Pancreas (tissue), 10 donors: ENCODE data around the gene CORO1C. TPM values are rescaled to one million over a fixed set of nuclear protein-coding genes. Genes with fewer than 3 reads are reported as not detected.
A peak's percentile ranks its signal among the peaks of the same experiment; 100 is the strongest.

Experiments
- ATAC-seq, 4 donors: fragments of 200-7000 bp; cut with Tn5 transposase; one replicate each; pipeline versions ENCODE4 v1.8.0 to v1.9.1; 2020; ENCODE audit warnings: mild to moderate bottlenecking in 4 of 4, moderate library complexity in 4 of 4
- DNase-seq, 6 donors: peaks; one replicate each; pipeline ENCODE4 v3.0.0-alpha.2; 2020
- FAIRE-seq: peaks from 2 replicates; lab custom pipeline; 2012; peaks lifted over from hg19 to GRCh38; lab: Jason Lieb, UNC
- H3K27ac ChIP-seq, 4 donors: fragments of 200-600 bp; sonication (generic); 1 replicate in 3 of 4; 2 replicates in 1 of 4; pipeline versions ENCODE4 v1.5.0 to v1.8.0; 2020
- H3K27me3 ChIP-seq, 4 donors: fragments of 200-600 bp; one replicate each; pipeline ENCODE4 v1.8.0; 2021
- H3K36me3 ChIP-seq, 3 donors: fragments of 200-600 bp; sonication (generic) in 1 of 3; one replicate each; pipeline versions ENCODE4 v1.5.0 to v1.8.0; 2020 to 2021
- H3K4me1 ChIP-seq, 3 donors: fragments of 200-600 bp; one replicate each; pipeline ENCODE4 v1.8.0; 2021
- H3K4me3 ChIP-seq, 4 donors: fragments of 200-600 bp; sonication (generic) in 2 of 4; one replicate each; pipeline versions ENCODE4 v1.5.0 to v1.8.0; 2020 to 2021
- H3K9me3 ChIP-seq, 4 donors: fragments of 200-600 bp; one replicate each; pipeline ENCODE4 v1.8.0; 2021
- CTCF ChIP-seq, 4 donors: fragments of 200-600 bp; sonication (generic) in 3 of 4; IDR thresholded peaks; one replicate each; pipeline versions ENCODE4 v1.5.0 to v1.8.0; 2021; ENCODE audit warnings: antibody characterized with exemption in 4 of 4
- WGBS, 2 donors: extraction: QIAGEN DNeasy Blood & Tissue Kit; methylation state at CpG; one replicate each; pipeline ENCODE4 v1.1.7; 2013; 5-methylcytosine and 5-hydroxymethylcytosine counted together
- intact Hi-C, 3 donors: fragments of 100-400 bp; cut with DNase I; formaldehyde crosslinking; loops; one replicate each; pipeline versions ENCODE4 v1.11.1 to v1.14.2; 2022
- polyA plus RNA-seq, 2 donors: library from polyadenylated mRNA; stranded (reverse); fragments of 200-250 nt; gene quantifications; one replicate each; pipeline ENCODE4 v1.2.3, GENCODE V29; 2013
- total RNA-seq, 6 donors: library from RNA; stranded (reverse); fragmentation: NEBNext Ultra II Directional in 4 of 6; extraction: Animal tissue kit (Norgen Biotek cat#: 25700) in 4 of 6; gene quantifications; one replicate each; pipeline versions ENCODE4 v1.2.1 to v1.2.4, GENCODE V29; 2021 to 2023
- donor health status: healthy with polysubstance abuse.
- donor health status: DM: no; HTN: no; CAD: no; lungs with moderate emphysema.
- donor health status: DM: no; HTN: no; CAD: no.
- donor health status: control.
- donor health status: control.
- donor health status: Bipolar disorder and iron deficiency.
- donor health status: DM: yes; HTN: yes; CAD: no.
- donor health status: DM: no; HTN: no; CAD: no.
- donor health status: DM: no; HTN: no; CAD: no.
- donor health status: DM: yes; HTN: yes; CAD: no.

Gene CORO1C
- total and polyA plus RNA-seq, 8 donors: 9.9 to 62.3 (median 15.4) TPM

GRCh38 chr12:108693751-108694150 lies 37.6 kb downstream of the CORO1C start:
- H3K4me1 ChIP-seq: peaks cover 22 to 28% (median 28%) of the 10 kb centered on the region in 3 donors
- no peaks in the 10 kb centered on the region for H3K27me3 ChIP-seq
- no peak overlapping the region for H3K27ac ChIP-seq
- intact Hi-C loops: no loop called here
- no peaks in the 10 kb centered on the region for H3K9me3 ChIP-seq
- no peak for TF ChIP-seq CTCF (IDR thresholded peaks at IDR 0.05)
- H3K36me3 ChIP-seq: no peaks in the 10 kb centered on the region
- no peak for FAIRE-seq
- WGBS, 2 donors: 91 to 97% methylated on average over 6 of the region's 6 CpGs
- ATAC-seq: no peak
- DNase-seq: no peak
- H3K4me3 ChIP-seq: no peak overlapping the region

- peaks cover 23 to 28% (median 28%) of the 10 kb centered on the region in 3 donors for H3K4me1 ChIP-seq
- H3K27ac ChIP-seq: no peak overlapping the region
- 88 to 95% methylated on average over 6 of the region's 6 CpGs for WGBS, 2 donors
Measured at GRCh38 chr12:108693186-108693730, 38.1 kb downstream of the CORO1C start.

DNA sequence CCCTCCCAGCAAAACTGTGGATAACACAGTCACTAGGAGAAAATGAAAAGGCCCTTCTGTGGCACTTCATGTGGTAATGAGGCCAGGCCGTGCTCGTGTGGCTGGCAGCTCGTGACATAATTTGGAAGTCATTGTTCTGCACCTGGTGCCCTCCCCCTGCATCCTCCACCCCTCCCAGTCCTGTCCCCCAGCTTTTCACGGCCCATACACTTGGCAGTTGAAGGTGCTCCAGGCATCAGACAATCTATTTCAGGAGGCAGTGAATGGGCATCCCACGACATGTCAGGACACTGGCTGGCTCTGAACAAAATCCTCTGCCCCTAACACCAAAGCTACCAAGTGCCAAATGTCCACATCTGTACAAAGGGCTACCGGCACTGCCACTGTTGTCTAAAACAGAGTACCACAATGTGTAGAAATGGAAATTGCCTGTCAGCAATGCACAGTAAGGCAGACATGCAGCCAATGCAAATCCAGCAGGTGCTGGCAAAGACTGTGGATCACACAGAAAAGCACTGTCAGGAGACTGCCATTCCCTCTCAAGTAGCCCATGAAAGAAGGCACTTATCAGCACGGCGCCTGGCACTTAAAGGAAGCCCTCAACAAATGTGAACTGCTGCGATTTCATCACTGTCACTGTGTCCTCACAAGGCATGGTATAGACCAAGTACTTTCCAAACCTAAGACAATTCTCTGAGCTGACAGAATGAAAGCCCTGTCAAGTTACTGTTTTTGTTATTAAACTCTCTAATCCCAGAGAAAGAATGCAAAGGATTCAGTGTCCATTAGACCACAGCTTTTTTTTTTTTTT lies 39.1 kb downstream of the CORO1C start:
- 56 to 61% methylated on average over 9 of the region's 9 CpGs for WGBS, 2 donors
- DNase-seq (peak in 2 of 6 donors; percentile 12 to 14), ATAC-seq (peak in 1 of 4 donors; percentile 8), FAIRE-seq (no peak)
- no peak overlapping the region for H3K4me3 ChIP-seq
- no peaks in the 10 kb centered on the region for H3K9me3 ChIP-seq
- H3K4me1 ChIP-seq: peaks cover 23 to 28% (median 28%) of the 10 kb centered on the region in 3 donors
- TF ChIP-seq CTCF (IDR thresholded peaks at IDR 0.05): no peak
- H3K27me3 ChIP-seq: no peaks in the 10 kb centered on the region
- intact Hi-C loops: no loop called here
- H3K27ac ChIP-seq: peak overlapping the region in 3 of 4 donors; percentile 24 to 63 (median 57)
- H3K36me3 ChIP-seq: no peaks in the 10 kb centered on the region

More at GRCh38 chr12:108693186-108693730, 38.1 kb downstream of the CORO1C start:
- no peak for TF ChIP-seq CTCF (IDR thresholded peaks at IDR 0.05)
- no peak overlapping the region for H3K4me3 ChIP-seq
- H3K36me3 ChIP-seq: no peaks in the 10 kb centered on the region
- no peaks in the 10 kb centered on the region for H3K27me3 ChIP-seq
- DNase-seq: no peak
- ATAC-seq: no peak
- FAIRE-seq: no peak
- intact Hi-C loops: no loop called here
- no peaks in the 10 kb centered on the region for H3K9me3 ChIP-seq

GRCh38 chr12:108691175-108691997 lies 39.9 kb downstream of the CORO1C start:
- no peaks in the 10 kb centered on the region for H3K9me3 ChIP-seq
- peak; percentile 88 to 94 (median 92) for ATAC-seq
- peak; percentile 56 to 85 (median 75) for DNase-seq
- H3K27ac ChIP-seq: peak overlapping the region in 3 of 4 donors; percentile 24 to 63 (median 57)
- H3K4me3 ChIP-seq: peak overlapping the region in 1 of 4 donors; percentile 2
- peak in 1 of 4 donors; percentile 25 for TF ChIP-seq CTCF (IDR thresholded peaks at IDR 0.05)
- peaks cover 23 to 30% (median 28%) of the 10 kb centered on the region in 3 donors for H3K4me1 ChIP-seq
- WGBS, 2 donors: 20 to 21% methylated on average over 13 of the region's 13 CpGs
- intact Hi-C loops: no loop called here
- H3K36me3 ChIP-seq: no peaks in the 10 kb centered on the region
- FAIRE-seq: peak; percentile 57
- H3K27me3 ChIP-seq: no peaks in the 10 kb centered on the region
